AG20443 (cell line): ENCODE measurements around the gene DGLUCY.
A peak's percentile ranks its signal among the peaks of the same experiment; 100 is the strongest.
"Not testable (repeated sequence)": the region's sequence is repeated elsewhere in the genome, so short reads cannot be mapped to it uniquely, and the experiment has no call there.

ENCODE experiments used
- DNase-seq: peaks from one replicate; pipeline ENCODE4 v3.0.0; 2012; ENCODE audit warnings: low spot score, mixed read lengths

Gene DGLUCY

DNA sequence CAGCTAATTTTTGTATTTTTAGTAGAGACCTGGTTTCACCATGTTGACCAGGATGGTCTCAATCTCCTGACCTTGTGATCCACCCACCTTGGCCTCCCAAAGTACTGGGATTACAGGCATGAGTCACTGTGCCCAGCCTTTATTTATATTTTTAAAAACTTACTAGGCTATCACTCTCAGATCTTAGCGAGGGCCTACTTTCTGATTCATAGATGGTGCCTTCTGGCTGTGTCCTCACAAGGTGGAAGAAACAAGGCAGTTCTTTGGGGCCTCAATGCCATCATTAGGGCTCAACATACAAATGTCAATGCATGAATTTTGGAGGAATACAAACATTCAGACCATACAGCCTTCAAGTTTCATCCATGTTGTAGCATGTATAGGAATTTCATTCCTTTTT lies 2.4 kb upstream of the DGLUCY start:
- no peak for DNase-seq

DNA sequence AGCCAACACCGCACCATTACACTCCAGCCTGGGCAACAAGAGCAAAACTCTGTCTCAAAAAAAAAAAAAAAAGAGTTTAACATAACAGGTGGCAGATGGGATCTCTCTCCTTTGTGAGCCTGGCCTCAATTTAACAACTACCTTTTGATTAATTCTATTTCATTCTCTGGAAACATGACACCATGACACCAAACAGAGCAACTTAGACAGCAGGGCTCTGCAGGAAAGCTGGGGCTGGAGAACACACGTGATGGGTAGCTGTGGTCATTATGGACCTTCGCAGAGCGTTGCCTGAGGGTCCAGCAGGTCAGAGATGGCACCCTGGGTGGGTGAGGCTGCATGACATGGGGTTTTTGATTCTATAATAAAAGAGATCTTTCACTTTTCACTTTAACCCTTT lies 1.7 kb upstream of the DGLUCY start:
- DNase-seq = no peak

DNA sequence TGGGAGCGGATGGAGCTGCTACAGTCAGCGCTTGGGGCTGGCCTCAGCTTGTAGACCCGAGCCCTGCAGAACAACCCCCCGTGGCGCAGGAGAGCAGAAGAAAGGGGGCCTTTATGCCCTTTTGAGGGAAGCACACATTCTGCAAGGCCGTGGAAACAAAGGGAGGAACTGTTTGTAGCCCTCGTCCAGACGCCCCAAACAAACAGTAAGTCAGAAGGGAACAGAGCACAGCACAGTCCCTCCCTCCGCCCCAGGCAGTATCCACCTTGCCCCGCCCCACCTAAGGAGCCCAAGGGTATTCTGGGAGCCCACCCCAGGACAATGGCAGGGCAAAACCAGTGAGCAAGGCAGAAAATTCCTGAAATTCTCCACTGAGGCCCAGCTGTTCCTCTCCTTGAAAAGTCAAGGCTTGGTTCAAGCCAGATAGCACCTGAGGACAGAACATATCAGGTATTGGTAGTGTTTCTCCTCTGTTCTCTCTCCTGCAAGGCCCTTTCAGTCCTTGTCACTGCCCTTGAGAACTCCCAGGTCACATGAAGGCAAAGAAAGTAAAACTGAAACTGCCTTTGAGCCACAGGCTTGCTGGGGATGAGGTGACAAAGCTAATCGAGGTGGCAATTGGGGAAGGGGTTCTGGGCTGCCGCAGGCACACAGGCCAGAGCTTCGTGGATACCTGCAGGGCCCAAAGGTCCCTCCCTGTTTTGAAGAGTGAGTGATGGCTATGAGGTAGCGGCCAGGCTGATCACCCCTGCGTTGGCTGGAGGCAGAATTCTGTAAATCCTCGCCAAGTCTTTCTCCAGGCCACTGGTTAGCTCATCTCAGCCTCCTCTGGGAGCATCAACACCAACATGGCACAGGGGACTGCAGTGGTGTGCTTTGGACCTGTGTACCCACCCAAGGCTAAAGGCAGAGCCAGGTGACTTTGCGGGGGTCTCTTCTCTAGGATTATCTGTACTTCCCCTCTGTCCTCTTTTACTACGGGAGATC lies 499 bp downstream of the DGLUCY start:
- peak; percentile 56 for DNase-seq

DNA sequence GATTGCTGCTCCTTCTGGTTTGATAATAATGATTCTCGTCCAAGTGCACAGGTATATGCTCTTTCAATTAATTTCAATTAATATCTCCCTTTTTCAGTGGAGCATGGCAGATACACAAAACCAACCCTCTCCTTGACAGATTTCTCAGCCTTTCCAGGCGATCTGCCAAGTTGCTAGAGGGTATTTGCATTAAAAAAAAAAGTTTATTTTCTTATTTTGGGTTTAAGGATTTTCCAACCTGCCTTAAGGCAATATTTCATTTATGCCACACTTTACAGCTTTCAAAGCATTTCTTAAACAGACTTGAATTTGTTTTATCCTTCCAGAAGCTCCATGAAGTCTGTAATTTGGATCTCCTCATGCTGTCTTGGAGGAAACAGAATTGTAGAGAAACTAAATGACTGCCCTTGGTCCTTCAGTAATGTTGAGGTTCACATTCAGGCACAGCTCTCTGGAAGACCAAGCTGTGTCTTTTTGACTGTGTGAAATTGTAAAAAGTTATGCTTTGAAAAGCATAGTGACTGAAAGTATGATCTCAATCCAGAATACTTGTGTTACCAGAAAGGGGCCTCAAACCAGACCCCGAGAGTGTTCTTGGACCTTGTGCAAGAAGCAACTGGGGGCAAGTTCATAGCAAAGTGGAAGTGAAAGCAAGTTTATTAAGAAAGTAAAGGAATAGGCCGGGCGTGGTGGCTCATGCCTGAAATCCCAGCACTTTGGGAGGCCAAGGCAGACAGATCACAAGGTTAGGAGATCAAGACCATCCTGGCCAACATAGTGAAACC lies 2.3 kb downstream of the DGLUCY start:
- DNase-seq = no peak

DNA sequence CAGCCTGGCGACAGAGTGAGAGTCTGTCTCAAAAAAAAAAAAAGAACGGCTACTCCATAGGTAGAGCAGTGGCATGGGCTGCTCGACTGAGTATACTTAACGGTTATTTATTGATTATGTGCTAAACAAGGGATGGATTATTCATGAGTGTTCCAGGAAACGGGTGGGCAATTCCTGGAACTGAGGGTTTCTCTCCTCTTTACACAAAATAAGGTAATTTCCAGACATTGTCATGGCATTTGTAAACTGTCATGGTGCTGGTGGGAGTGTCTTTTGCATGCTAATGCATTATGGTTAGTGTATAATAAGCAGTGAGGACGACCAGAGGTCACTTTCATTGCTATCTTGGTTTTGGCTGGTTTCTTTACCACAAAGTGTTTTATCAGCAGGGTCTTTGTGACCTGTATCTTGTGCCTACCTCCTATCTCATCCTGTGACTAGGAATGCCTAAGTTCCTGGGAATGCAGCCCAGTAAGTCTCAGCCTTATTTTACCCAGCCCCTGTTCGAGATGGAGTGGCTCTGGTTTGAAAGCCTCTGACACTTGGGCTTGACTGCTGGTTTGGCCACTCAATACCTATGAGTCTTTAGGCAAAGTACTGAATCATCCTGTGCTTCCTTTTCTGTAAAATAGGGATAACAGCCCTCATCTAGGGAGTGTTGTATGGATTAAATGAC lies 3.2 kb downstream of the DGLUCY start:
- no peak for DNase-seq

DNA sequence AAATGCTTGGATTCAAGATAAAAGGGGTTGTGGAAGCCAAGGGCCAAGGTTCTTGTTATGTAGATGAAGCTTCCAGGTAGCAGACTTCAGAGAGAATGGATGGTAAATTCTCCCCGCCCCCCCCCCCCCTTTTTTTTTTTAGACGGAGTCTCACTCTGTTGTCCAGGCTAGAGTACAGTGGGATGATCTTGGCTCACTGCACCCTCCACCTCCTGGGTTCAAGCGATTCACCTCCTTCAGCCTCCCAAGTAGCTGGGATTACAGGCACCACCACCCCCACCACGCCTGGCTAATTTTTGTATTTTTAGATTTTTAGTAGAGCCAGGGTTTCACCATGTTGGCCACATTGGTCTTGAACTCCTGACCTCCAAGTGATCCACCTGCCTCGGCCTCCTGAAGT lies 4.1 kb downstream of the DGLUCY start:
- DNase-seq = no peak

DNA sequence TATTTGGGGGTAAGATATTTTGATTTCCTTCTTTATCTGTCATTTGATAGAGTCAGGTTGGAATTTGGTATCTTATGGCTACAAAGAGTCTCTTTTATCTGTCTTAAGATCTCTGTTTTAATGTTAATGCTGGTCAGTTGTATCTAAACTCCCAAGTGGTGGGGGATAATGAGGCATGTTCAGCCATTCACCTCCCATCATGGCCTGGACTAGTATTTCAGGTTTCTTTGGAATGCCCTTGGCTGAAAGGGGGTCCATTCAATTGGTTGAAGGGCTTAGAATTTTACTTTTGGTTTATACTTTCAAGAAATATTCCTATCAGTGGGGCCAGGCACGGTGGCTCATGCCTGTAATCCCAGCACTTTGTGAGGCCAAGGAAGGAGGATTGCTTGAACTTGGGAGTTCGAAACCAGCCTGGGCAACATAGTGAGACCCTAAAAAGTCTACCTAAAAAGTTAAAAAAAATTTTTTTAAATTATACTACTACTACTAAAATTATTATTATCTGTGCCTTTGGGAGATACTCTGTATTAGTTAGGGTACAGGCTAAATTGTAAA lies 4.7 kb downstream of the DGLUCY start:
- DNase-seq = no peak

DNA sequence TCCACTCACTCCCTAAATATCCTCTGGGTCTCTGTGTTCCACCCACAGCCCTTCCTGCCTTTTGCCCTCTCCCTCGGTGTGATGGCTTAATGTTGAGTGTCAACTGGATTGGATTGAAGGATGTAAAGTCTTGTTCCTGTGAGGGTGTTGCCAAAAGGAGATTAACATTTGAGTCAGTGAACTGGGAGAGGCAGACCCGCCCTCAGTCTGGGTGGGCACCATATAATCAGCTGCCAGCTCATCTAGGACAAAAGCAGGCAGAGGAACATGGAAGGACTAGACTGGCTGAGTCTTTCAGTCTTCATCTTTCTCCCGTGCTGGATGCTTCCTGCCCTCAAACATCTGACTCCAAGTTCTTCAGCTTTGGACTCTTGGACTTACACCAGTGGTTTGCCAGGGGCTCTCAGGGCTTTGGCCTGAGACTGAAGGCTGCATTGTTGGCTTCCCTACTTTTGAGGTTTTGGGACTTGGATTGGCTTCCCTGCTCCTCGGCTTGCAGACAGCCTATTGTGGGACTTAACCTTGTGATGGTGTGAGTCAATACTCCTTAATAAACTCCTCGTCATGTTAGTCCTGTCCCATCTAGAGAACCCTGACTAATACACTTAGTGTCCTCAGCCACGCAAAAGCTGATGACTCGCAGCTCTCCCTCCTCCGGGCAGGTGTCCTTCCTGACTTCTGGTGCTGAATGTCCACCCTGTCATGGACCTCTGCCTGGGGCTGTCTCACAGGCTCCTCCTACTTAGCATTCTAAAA lies 5.9 kb downstream of the DGLUCY start:
- peak; percentile 66 for DNase-seq

DNA sequence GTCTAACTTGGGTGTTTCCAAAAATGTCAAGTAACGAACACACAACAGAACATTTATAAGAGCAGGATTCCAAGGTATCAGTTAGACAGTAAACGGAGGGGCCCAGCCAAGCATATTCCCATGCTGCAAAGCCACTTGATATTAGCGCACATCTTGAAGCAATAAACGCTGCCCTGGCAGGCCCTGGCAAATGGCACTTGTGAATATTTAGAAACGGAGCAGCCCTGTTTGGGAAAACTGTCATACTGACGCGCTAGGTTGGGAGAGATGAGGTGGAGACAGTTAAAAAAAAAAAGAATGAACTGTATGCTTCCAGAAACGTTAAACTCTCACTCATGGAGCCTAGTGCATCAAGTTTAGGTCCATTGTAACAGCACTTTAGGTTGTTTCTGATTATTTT lies 9.3 kb downstream of the DGLUCY start:
- no peak for DNase-seq

DNA sequence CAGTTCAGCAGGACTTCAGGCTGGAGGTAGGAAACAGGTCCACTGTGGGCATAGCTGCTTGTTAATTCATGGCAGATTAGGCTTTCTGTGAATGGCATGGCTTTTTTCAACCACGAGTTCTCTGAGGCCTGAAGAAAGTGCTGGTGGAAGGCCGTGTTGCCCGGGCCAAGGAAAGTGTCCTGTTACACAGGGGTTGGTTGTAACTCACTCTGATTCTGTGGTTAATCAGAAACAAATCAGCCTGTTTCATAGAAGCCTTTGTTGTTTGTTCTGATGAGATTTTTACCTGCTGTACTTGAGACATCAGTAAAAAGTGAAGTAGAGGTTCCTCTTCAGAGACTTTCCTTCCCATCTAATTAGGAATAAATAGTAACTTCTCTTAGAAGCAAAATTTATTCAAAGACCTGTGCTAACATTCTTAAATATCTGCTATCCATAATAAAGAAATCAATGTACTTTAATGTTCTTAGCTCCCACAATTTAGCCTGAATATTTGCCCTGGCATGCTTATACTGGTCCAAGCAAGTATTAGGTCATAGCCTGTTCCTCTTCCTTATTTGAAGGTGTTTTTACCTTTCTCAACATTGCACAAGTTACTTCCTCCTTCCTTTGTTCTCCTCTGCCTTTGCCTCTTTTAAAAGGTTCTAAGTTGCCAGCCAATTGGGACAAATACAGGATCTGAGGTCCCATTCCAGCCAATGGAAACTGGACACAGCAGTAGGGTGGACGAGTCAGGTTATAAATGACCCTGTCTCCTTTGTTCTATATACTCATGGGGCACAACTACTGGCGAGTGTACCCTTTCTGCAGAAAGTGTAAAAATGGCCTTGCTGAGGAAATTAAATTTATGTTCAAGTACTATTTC lies 10.8 kb downstream of the DGLUCY start:
- not testable (repeated sequence) for DNase-seq

DNA sequence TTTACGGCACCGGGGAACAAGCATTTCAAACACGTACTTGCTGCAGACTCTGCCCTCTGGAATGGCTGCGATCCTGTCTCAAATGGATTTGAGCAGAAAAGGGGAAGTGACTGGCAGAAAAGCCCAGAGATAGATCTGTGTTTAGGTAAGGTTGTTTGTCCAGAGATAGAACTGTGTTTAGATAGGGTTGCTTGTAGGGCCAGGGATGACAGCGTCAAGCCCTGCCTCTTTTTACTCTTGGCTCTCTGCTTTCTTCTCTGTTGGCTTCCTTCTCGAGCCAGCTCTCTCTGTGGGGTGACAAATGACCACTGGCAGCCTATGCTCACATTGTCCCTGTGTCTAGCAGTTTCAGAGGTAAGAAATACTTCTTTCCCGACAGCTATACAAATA lies 11.4 kb downstream of the DGLUCY start:
- no peak for DNase-seq

DNA sequence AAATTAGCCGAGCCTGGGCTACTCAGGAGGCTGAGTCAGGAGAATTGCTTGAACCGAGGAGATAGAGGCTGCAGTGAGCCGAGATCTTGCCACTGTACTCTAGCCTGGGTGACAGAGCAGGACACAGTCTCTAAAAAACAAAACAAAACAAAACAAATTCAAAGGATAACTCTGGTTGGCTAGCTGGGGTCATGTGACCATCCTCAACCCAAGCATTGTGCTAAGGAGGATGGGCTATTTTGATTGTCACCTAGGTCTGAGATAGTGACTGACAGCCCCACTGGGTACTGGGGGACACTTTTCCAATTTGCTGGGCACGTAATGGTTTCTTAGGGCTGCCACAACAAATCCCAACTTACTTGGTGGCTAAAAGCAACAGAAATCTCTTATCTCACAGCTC lies 11.9 kb downstream of the DGLUCY start:
- DNase-seq = no peak

DNA sequence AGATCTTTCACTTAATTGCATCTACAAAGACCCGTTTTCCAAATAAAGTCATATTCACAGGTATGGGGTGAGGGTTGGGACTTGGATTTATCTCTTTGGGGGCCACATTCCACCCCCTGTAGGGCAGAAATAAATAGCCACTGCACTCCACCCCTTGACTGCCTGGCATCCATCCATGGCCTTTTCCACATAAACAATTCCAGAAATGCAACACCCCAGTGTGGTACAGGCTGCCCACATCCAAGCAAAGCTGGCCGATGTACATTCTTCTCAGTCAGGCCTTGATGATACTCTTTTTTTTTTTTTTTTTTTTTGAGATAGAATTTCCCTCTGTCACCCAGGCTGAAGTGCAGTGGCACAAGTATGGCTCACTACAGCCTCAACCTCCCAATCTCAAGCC lies 12.9 kb downstream of the DGLUCY start:
- no peak for DNase-seq

DNA sequence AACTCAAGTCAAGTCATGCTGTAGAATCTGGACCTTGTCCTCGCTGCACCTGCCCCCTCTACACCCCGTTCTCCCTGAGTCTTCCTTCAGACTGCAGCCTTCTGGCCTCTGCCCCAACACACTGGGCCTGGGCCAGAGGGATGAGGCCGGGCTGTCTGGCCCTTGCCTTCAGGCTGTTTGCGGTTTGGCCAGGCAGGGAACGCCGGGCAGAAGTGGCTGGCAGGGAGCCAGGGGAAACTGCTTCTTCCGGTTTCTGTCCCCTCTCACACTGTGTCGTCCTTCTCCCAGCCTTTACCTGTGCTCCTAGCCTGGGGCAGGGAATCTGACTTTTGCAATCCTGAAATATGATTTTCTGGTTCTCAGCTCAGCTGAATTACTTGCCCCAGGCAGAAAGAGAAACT lies 13.5 kb downstream of the DGLUCY start:
- DNase-seq = no peak

DNA sequence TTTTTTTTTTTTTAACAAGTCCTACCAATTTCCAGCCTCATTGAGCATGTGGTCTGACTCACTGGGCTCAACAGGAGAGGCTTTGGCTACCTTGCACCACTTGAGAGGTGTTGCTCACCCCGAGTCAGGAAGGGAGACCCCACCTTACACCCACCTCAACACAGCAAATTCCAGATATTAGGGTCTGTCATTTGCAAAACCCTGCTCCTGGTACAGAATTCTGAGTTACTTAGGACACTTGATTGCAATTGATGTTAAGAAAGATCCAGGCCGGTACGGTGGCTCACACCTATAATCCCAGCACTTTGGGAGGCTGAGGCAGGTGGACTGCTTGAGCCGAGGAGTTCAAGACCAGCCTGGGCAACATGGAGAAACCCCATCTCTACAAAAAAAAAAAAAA lies 14.1 kb downstream of the DGLUCY start:
- DNase-seq = no peak

DNA sequence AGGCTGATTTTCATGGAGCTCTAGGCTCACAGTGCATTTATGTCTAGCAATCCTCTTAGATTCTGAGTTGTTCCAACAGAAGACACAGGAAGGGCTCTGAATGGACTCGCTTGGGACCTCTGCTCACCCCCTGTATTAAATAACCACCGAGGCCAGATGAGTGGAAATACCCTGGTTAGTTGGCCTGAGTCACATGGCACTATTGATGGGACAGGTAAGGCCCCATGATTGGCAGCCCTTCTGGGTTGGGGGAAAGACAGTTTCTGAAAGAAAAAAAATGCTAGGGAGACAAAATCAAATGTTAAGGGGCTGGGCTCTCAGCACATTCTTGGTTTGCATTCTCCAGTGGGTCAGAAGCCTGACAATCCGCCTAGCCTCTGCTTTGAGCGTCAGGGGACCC lies 14.8 kb downstream of the DGLUCY start:
- DNase-seq = no peak

DNA sequence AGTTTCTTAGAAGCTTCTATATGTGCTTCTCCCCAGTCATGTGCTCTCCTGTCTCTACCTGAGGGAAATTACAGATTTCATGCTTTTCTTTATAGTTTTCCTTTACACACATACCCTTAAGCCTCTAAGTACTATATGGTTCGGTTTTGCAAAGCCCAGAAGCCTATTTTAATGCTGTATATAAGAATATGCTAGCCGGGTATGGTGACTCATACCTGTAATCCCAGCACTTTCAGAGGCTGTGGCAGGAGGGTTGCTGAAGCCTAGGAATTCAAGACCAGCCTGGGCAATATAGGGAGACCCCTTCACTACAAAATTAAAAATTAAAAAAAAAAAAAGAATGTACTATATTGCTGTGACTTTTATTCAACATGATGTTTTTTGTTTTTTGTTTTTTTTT lies 15.4 kb downstream of the DGLUCY start:
- no peak for DNase-seq

DNA sequence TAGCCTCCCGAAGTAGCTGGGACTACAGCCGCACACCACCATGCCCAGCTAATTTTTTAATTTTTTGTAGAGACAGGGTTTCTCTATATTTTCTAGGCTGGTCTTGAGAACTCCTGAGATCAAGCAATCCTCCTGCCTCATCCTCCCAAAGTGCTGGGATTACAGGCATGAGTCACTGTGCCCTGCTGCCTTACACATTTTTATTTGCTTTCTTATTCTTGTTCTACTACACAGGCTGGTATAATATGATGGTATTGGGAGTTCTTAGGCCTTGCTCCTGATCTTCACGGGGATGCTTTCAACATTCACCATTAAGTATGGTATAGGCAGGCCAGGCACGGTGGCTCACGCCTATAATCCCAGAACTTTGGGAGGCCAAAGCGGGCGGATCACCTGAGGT lies 21.2 kb downstream of the DGLUCY start:
- DNase-seq = no peak

DNA sequence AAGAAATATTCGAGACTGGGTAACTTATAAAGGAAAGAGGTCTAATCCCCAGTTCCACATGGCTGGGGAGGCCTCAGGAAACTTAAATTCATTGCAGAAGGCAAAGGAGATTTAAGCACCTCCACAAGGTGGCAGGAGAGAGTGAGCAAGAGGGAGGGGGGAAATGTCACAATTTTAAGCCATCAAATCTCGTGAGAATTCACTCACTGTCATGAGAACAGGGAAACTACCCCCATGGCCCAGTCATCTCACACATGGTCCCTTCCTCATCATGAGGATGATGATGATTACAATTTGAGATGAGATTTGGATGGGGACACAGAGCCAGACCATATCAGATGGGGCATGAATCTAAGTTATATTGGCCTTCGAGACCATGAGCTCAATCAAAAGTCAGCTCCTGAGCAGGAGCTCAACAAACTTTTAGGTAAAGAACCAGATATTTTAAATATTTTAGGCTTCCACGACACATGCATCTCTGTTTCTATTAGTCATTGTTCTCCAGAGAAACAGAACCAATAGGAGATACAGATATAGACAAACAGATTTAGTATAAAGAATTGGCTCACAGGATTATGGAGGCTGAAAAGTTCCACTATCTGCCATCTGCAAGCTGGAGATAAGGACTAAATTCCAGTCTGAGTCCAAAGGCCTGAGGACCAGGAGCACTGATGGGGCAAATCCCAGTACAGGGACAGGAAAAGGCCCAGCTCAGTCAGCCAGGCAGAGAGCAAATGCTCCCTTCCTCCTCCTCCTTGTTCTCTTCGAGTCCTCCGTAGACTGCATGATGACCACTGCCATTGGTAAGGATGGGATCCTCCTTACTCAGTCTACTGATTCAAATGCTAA lies 24.9 kb downstream of the DGLUCY start:
- no peak for DNase-seq

DNA sequence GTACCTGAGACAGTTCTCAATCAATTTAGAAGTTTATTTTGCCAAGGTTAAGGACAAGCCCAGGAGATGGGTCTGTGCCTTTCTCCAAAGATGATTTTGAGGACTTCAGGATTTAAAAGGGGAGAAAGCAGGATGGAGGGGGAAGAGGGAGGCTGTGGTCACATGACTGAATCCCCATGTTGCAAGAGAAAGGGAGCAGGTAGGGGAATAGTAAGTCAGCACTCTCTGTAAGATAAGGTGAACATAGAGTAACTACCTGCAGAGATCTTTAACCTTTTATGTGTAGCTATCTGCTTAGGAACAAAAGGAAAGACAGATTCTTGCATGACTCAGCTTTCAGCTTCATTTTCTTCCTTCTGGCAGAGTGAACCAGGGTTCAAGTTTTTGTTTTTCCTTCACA lies 25.9 kb downstream of the DGLUCY start:
- DNase-seq = no peak
